ENCODE measurements around the gene PARD3. TPM values are rescaled to one million over a fixed set of nuclear protein-coding genes. Genes with fewer than 3 reads are reported as not detected.

PARD3 gene
- total RNA-seq, 1 donor from 2014 or later: 26.0 TPM

DNA sequence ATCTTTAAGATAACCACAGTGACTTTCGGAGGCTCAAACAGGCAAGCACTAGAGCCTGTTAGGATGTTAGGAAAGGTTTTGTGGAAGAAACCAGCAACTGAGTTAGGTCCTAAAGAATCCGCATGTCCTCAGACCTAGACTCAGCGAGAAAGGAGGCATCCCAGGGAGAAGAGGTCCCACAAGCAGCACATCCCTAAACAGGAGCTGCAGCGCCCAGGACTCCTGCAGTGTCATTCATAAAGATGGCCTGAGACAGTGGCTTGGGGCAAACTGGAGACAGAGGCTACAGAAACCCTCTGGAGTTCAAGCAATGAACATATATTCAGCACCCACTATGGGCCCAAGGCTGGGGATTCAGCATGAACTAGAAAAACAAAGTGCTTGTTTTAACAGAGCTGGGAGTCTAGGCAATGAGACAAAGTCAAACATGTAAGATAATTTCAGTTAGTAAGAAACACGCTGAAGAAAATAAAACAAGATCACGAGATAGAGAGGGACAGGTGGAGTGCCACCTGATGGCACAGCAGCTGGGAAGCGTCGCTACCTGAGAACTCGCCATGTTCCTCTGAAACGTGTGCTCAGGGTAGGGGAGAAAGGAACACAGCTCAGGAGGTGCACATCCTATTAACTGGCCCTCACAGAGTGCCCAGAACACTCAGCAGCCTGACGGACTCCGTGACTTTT lies 48.1 kb downstream of the PARD3 start:
- Mint-ChIP-seq H3K4me1 (ENCODE audit: low read depth) (peaks cover 45% of the 10 kb centered on the region), H3K4me3 (ENCODE audit: unreplicated experiment) (no peak overlapping the region)

DNA sequence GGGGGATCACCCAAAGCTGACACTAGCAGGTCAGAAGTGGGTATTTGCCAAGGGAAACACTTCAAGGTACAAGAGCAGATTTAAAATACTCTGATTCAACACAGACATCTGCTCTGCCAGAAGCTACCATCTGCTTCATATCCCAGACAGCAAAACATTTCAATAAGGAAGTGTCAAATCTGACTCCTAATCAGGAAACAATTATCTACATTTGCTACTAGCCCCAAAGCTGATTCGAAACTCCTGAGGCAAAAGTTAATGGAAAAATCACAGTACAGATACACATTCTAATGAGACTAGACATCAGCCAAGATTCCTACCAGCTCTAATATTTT lies 48.9 kb downstream of the PARD3 start:
- no peak overlapping the region for H3K4me3 Mint-ChIP-seq (ENCODE audit: unreplicated experiment)
- DNase-seq (ENCODE audit: low spot score): no peak
- H3K27me3 Mint-ChIP-seq (ENCODE audit: low read depth): no peaks in the 10 kb centered on the region
- TF ChIP-seq, protein P1, sequence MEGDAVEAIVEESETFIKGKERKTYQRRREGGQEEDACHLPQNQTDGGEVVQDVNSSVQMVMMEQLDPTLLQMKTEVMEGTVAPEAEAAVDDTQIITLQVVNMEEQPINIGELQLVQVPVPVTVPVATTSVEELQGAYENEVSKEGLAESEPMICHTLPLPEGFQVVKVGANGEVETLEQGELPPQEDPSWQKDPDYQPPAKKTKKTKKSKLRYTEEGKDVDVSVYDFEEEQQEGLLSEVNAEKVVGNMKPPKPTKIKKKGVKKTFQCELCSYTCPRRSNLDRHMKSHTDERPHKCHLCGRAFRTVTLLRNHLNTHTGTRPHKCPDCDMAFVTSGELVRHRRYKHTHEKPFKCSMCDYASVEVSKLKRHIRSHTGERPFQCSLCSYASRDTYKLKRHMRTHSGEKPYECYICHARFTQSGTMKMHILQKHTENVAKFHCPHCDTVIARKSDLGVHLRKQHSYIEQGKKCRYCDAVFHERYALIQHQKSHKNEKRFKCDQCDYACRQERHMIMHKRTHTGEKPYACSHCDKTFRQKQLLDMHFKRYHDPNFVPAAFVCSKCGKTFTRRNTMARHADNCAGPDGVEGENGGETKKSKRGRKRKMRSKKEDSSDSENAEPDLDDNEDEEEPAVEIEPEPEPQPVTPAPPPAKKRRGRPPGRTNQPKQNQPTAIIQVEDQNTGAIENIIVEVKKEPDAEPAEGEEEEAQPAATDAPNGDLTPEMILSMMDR (IDR thresholded peaks at IDR 0.05): no peak
- H3K4me1 Mint-ChIP-seq (ENCODE audit: low read depth): peaks cover 49% of the 10 kb centered on the region
- peaks cover 2% of the 10 kb centered on the region for H3K9me3 Mint-ChIP-seq (ENCODE audit: low read depth)
- peak overlapping the region; percentile 62 for H3K27ac Mint-ChIP-seq (ENCODE audit: unreplicated experiment)
- H3K36me3 Mint-ChIP-seq (ENCODE audit: low read depth): no peaks in the 10 kb centered on the region

More for the DNA sequence above, 48.1 kb downstream of the PARD3 start:
- TF ChIP-seq, protein P1 (IDR thresholded peaks at IDR 0.05): no peak
- no peak for DNase-seq (ENCODE audit: low spot score)
- Mint-ChIP-seq H3K9me3 (ENCODE audit: low read depth) (peaks cover 2% of the 10 kb centered on the region), H3K27me3 (ENCODE audit: low read depth) (no peaks in the 10 kb centered on the region), H3K36me3 (ENCODE audit: low read depth) (no peaks in the 10 kb centered on the region), H3K27ac (ENCODE audit: unreplicated experiment) (peak overlapping the region; percentile 62)

DNA sequence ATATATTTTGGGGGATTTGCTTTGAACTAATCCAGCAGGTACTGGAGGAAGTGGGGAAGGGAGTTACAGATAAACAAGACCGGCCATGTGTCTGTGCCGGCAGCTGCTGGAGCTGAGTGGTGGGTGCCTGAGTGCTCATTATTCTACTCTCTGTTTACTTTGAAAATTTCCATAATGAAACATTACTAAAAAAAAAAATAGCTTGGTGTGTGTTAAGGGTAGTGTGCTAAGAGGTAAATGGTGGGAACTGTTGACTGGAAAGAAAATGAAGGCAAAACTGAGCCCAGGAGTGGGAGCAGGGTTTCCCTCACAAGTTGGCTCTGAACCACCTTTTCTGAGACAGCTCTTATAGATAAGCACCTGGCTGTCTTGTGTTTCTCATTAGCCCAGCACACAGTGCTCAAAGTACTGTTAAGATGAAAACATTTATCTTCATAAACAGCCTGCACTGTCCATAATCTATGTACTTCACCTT lies 50.6 kb downstream of the PARD3 start:
- no peaks in the 10 kb centered on the region for H3K27me3 Mint-ChIP-seq (ENCODE audit: low read depth)
- H3K27ac Mint-ChIP-seq (ENCODE audit: unreplicated experiment): no peak overlapping the region
- H3K36me3 Mint-ChIP-seq (ENCODE audit: low read depth): no peaks in the 10 kb centered on the region
- no peak overlapping the region for H3K4me3 Mint-ChIP-seq (ENCODE audit: unreplicated experiment)
- peaks cover 2% of the 10 kb centered on the region for H3K9me3 Mint-ChIP-seq (ENCODE audit: low read depth)
- peaks cover 58% of the 10 kb centered on the region for H3K4me1 Mint-ChIP-seq (ENCODE audit: low read depth)
- DNase-seq (ENCODE audit: low spot score): no peak
- TF ChIP-seq, protein P1 (IDR thresholded peaks at IDR 0.05): no peak

DNA sequence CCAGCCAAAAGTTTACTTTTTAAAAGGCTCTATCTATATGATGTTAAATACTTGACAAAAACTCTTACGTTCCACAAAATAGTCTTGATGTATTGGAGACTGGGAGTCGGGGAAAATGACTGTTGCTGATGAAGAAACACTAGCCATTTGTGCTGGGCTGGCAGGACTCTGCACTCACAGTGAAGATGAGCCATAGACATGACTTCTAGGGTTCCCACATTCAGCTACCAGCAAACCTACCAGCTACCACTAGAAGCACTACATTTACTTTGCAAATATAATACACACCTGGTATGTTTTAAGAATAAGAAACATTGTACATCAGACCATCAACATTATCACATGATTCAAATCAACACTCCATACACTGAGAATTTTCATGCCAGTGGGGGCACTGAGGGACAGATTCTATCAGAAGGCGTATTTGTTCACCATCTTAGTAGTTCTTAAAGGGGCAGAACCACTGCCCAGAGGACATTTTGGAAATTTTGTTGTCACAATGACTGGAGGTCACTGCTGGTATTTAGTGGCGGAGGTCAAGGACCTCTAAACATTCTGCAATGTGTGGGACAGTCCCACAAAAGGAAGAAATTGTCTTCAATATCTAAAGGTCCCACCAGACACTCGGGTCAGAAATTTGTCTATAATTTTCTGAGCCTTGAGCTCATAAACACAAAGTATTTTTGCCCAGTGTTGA lies 52.3 kb downstream of the PARD3 start:
- H3K27me3 Mint-ChIP-seq (ENCODE audit: low read depth): no peaks in the 10 kb centered on the region
- H3K4me3 Mint-ChIP-seq (ENCODE audit: unreplicated experiment): no peak overlapping the region
- H3K9me3 Mint-ChIP-seq (ENCODE audit: low read depth): peaks cover 2% of the 10 kb centered on the region
- H3K36me3 Mint-ChIP-seq (ENCODE audit: low read depth): no peaks in the 10 kb centered on the region
- DNase-seq (ENCODE audit: low spot score): no peak
- TF ChIP-seq, protein P1 (IDR thresholded peaks at IDR 0.05): no peak
- no peak overlapping the region for H3K27ac Mint-ChIP-seq (ENCODE audit: unreplicated experiment)
- H3K4me1 Mint-ChIP-seq (ENCODE audit: low read depth): peaks cover 61% of the 10 kb centered on the region

DNA sequence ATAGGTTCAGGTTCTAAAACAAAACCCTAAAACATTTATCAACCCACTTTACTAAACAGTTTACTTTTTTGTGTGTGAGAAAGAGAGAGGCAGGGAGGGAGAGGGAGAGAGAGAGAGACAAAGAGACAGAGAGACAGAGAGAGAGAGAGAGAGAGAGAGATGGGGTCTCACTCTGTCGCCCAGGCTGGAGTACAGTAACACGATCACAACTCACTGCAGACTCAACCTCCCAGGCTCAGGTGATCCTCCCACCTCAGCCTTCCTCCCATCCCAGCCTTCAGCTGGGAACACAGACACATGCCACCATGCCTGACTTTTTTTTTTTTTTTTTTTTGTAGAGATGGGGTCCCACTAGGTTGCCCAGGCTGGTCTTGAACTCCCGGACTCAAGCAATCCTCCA lies 52.9 kb downstream of the PARD3 start:
- no peak overlapping the region for H3K4me3 Mint-ChIP-seq (ENCODE audit: unreplicated experiment)
- no peak for DNase-seq (ENCODE audit: low spot score)
- H3K36me3 Mint-ChIP-seq (ENCODE audit: low read depth): no peaks in the 10 kb centered on the region
- TF ChIP-seq, protein P1 (IDR thresholded peaks at IDR 0.05): no peak
- H3K27ac Mint-ChIP-seq (ENCODE audit: unreplicated experiment): no peak overlapping the region
- peaks cover 1% of the 10 kb centered on the region for H3K9me3 Mint-ChIP-seq (ENCODE audit: low read depth)
- H3K4me1 Mint-ChIP-seq (ENCODE audit: low read depth): peaks cover 65% of the 10 kb centered on the region
- H3K27me3 Mint-ChIP-seq (ENCODE audit: low read depth): no peaks in the 10 kb centered on the region

All from chondrocyte (in vitro differentiated cells).